Kidney tubule cell (primary cell): ENCODE results near the gene ELF3.
"Not testable (repeated sequence)": the region's sequence is repeated elsewhere in the genome, so short reads cannot be mapped to it uniquely, and the experiment has no call there.

Experiments used
- DNase-seq: peaks from one replicate; pipeline ENCODE4 v3.0.0-alpha.2; 2018; ENCODE audit warnings: low spot score

ELF3 gene

GRCh38 chr1:202007805-202008489 lies 2.4 kb upstream of the ELF3 start:
- DNase-seq = peak; percentile 85

- DNase-seq = peak; percentile 90
Measured at GRCh38 chr1:202009326-202010179, 834 bp upstream of the ELF3 start.

GRCh38 chr1:202011994-202012393 lies 1.6 kb downstream of the ELF3 start:
- DNase-seq = peak; percentile 37

GRCh38 chr1:202012544-202013478 lies 2.4 kb downstream of the ELF3 start:
- peak; percentile 14 for DNase-seq

GRCh38 chr1:202013603-202014002 lies 3.2 kb downstream of the ELF3 start:
- DNase-seq = no peak

GRCh38 chr1:202014060-202014459 lies 3.7 kb downstream of the ELF3 start:
- DNase-seq = no peak

GRCh38 chr1:202014915-202015661 lies 4.7 kb downstream of the ELF3 start:
- peak; percentile 66 for DNase-seq

- no peak for DNase-seq
Measured at GRCh38 chr1:202015662-202015937, 5.2 kb downstream of the ELF3 start.

- peak; percentile 23 for DNase-seq
Measured at GRCh38 chr1:202016022-202016810, 5.8 kb downstream of the ELF3 start.

- peak; percentile 31 for DNase-seq
Measured at GRCh38 chr1:202016811-202017748, 6.7 kb downstream of the ELF3 start.

- DNase-seq = peak; percentile 79
Measured at GRCh38 chr1:202017749-202018467, 7.5 kb downstream of the ELF3 start.

- DNase-seq = peak; percentile 96
Measured at GRCh38 chr1:202018468-202019234, 8.3 kb downstream of the ELF3 start.

- DNase-seq = not testable (repeated sequence)
Measured at GRCh38 chr1:202019235-202019558, 8.8 kb downstream of the ELF3 start.

- DNase-seq = peak; percentile 96
Measured at GRCh38 chr1:202023001-202023433, 12.6 kb downstream of the ELF3 start.

GRCh38 chr1:202029171-202029665 lies 18.8 kb downstream of the ELF3 start:
- DNase-seq = peak; percentile 85

GRCh38 chr1:202029727-202030126 lies 19.3 kb downstream of the ELF3 start:
- DNase-seq = no peak

GRCh38 chr1:202031796-202032195 lies 21.4 kb downstream of the ELF3 start:
- no peak for DNase-seq

GRCh38 chr1:202034149-202034682 lies 23.8 kb downstream of the ELF3 start:
- DNase-seq = no peak
